HL-60 (cell line): ENCODE data around the gene SMR3A.

Experiments used
- DNase-seq, 2 experiments: peaks; one replicate each; pipeline ENCODE4 v3.0.0-alpha.2; 2010 to 2020; ENCODE audit warnings: low read depth in 1 of 2, low spot score in 1 of 2
- H3K27ac ChIP-seq: fragments of 250-450 bp; sonication (Bioruptor Pico); replicated peaks from 2 replicates; pipeline ENCODE4 v1.5.1; 2020; ENCODE audit warnings: mild to moderate bottlenecking, moderate library complexity
- H3K27me3 ChIP-seq: fragments of 250-450 bp; sonication (Bioruptor Pico); 2 replicates; pipeline ENCODE4 v1.5.1; 2021; ENCODE audit warnings: mild to moderate bottlenecking, moderate library complexity; ENCODE audit not compliant: insufficient read depth, poor library complexity, severe bottlenecking
- H3K4me3 ChIP-seq: replicated peaks from 2 replicates; pipeline ENCODE4 v1.5.1; 2011; ENCODE audit warnings: mild to moderate bottlenecking, control low read depth, low read length; ENCODE audit not compliant: insufficient read depth
- GABPA ChIP-seq: IDR thresholded peaks from 2 replicates; pipeline ENCODE4 v1.6.1; 2012; ENCODE audit warnings: low read depth
- POLR2AphosphoS5 ChIP-seq: IDR thresholded peaks from 2 replicates; pipeline ENCODE4 v1.6.1; 2012; ENCODE audit warnings: low read depth
- SPI1 ChIP-seq: IDR thresholded peaks from 2 replicates; pipeline ENCODE4 v1.6.1; 2012; ENCODE audit warnings: low read depth, mild to moderate bottlenecking, borderline replicate concordance
- TF ChIP-seq, protein P1 (sequence below): IDR thresholded peaks from 2 replicates; pipeline ENCODE4 v1.6.1; 2012; ENCODE audit warnings: low read depth; ENCODE audit not compliant: insufficient replicate concordance
- TF ChIP-seq, protein P2 (sequence below): IDR thresholded peaks from one replicate; pipeline ENCODE4 v1.5.1; 2011; ENCODE audit warnings: low read length, control low read depth, inconsistent platforms; ENCODE audit not compliant: insufficient read depth

The SMR3A gene

DNA sequence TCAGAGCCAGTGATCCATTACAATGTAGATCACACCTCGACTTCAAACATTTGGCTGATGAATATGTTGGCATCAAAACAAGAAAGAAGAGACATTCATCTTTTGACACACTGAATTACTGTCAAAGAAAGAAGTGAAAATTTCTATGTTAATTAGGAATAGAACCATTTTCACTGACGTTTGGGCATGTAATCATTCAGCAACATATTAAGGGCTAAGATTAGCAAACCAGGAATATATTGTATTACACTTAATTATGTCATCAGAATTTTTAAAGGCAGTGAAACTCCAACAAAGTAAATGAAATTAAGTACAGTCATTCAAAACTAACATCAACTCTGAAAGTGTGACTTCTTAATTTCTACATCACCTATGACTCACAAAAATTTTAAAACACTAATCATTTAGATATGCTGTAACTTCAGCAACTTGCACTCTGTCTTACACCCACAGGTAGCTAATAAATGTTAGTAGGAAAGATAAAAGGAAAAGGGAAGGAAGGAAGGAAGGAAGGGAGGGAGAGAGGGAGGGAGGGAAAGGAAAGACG is 1.4 kb upstream of the SMR3A start:
- H3K27ac ChIP-seq, result no peak overlapping the region
- no peaks in the 10 kb centered on the region for H3K27me3 ChIP-seq
- H3K4me3 ChIP-seq, result no peak overlapping the region
- no peak for DNase-seq
- TF ChIP-seq POLR2AphosphoS5, result no peak
- no peak for TF ChIP-seq GABPA
- no peak for TF ChIP-seq SPI1
- TF ChIP-seq, protein P1, sequence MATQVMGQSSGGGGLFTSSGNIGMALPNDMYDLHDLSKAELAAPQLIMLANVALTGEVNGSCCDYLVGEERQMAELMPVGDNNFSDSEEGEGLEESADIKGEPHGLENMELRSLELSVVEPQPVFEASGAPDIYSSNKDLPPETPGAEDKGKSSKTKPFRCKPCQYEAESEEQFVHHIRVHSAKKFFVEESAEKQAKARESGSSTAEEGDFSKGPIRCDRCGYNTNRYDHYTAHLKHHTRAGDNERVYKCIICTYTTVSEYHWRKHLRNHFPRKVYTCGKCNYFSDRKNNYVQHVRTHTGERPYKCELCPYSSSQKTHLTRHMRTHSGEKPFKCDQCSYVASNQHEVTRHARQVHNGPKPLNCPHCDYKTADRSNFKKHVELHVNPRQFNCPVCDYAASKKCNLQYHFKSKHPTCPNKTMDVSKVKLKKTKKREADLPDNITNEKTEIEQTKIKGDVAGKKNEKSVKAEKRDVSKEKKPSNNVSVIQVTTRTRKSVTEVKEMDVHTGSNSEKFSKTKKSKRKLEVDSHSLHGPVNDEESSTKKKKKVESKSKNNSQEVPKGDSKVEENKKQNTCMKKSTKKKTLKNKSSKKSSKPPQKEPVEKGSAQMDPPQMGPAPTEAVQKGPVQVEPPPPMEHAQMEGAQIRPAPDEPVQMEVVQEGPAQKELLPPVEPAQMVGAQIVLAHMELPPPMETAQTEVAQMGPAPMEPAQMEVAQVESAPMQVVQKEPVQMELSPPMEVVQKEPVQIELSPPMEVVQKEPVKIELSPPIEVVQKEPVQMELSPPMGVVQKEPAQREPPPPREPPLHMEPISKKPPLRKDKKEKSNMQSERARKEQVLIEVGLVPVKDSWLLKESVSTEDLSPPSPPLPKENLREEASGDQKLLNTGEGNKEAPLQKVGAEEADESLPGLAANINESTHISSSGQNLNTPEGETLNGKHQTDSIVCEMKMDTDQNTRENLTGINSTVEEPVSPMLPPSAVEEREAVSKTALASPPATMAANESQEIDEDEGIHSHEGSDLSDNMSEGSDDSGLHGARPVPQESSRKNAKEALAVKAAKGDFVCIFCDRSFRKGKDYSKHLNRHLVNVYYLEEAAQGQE, result no peak
- TF ChIP-seq, protein P2, sequence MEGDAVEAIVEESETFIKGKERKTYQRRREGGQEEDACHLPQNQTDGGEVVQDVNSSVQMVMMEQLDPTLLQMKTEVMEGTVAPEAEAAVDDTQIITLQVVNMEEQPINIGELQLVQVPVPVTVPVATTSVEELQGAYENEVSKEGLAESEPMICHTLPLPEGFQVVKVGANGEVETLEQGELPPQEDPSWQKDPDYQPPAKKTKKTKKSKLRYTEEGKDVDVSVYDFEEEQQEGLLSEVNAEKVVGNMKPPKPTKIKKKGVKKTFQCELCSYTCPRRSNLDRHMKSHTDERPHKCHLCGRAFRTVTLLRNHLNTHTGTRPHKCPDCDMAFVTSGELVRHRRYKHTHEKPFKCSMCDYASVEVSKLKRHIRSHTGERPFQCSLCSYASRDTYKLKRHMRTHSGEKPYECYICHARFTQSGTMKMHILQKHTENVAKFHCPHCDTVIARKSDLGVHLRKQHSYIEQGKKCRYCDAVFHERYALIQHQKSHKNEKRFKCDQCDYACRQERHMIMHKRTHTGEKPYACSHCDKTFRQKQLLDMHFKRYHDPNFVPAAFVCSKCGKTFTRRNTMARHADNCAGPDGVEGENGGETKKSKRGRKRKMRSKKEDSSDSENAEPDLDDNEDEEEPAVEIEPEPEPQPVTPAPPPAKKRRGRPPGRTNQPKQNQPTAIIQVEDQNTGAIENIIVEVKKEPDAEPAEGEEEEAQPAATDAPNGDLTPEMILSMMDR, result no peak

DNA sequence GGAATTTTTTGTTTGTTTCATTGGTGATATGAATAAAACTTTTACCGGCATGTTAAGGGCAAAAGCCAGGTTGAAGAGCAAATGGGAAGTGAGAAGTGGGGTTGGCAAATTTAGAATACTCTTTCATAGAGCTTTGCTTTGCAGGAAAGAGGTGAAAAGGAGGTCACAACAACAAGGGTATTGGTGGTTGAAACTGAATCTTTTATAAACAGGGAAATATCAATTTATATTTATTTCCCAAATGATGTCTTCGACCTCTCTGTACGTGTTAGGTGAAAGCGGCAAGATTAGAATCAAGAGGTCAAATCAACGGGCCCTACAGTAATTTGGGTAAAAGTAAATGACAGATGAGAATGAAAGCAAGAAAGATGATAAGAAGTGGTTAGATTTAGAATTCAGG is 3.4 kb downstream of the SMR3A start:
- TF ChIP-seq, protein P1, result no peak
- TF ChIP-seq GABPA (no peak), POLR2AphosphoS5 (no peak), SPI1 (no peak)
- TF ChIP-seq, protein P2, result no peak
- Histone ChIP-seq H3K4me3 (no peak overlapping the region), H3K27me3 (no peaks in the 10 kb centered on the region), H3K27ac (no peak overlapping the region)
- no peak for DNase-seq

DNA sequence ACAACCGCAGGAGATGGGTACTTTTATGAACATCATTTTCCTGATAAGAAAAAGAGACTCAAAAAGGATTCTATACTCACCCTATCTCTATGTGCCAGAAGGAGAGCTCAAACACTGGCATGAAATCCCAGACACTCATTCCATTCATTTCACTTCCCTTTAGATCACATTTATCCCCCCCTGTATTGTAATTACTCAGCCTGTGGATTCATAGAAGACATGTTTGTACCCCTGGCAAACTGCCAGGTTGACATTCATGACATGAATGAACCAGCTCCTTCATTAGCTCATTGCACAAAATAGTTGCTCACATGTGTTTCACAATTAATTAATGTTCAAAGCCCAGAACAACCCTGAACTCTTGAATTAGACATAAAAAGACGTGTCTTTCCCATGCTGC is 4.9 kb downstream of the SMR3A start:
- DNase-seq, result no peak
- no peak overlapping the region for H3K27ac ChIP-seq
- no peaks in the 10 kb centered on the region for H3K27me3 ChIP-seq
- TF ChIP-seq SPI1, result no peak
- TF ChIP-seq, protein P2, result no peak
- TF ChIP-seq, protein P1, result no peak
- TF ChIP-seq POLR2AphosphoS5, result no peak
- no peak for TF ChIP-seq GABPA
- H3K4me3 ChIP-seq, result no peak overlapping the region
